GM12864 (cell line): ENCODE data around the gene CA10.

Source experiments
- DNase-seq: peaks from one replicate; pipeline ENCODE4 v3.0.0-alpha.2; 2011; ENCODE audit warnings: low read depth
- H3K4me3 ChIP-seq: 2 replicates; pipeline ENCODE4 v1.5.1; 2011; ENCODE audit warnings: mild to moderate bottlenecking, low read depth, low read length, control low read depth
- TF ChIP-seq, protein P1 (sequence below): IDR thresholded peaks from 2 replicates; pipeline ENCODE4 v1.5.1; 2011; ENCODE audit warnings: low read depth, mild to moderate bottlenecking, moderate library complexity, low read length, control low read depth, inconsistent platforms; ENCODE audit errors: missing control alignments

Gene CA10

GRCh38 chr17:51850201-51850600 lies 308.3 kb downstream of the CA10 start:
- TF ChIP-seq, protein P1, sequence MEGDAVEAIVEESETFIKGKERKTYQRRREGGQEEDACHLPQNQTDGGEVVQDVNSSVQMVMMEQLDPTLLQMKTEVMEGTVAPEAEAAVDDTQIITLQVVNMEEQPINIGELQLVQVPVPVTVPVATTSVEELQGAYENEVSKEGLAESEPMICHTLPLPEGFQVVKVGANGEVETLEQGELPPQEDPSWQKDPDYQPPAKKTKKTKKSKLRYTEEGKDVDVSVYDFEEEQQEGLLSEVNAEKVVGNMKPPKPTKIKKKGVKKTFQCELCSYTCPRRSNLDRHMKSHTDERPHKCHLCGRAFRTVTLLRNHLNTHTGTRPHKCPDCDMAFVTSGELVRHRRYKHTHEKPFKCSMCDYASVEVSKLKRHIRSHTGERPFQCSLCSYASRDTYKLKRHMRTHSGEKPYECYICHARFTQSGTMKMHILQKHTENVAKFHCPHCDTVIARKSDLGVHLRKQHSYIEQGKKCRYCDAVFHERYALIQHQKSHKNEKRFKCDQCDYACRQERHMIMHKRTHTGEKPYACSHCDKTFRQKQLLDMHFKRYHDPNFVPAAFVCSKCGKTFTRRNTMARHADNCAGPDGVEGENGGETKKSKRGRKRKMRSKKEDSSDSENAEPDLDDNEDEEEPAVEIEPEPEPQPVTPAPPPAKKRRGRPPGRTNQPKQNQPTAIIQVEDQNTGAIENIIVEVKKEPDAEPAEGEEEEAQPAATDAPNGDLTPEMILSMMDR = peak; percentile 14
- no peak for DNase-seq
- H3K4me3 ChIP-seq = no peak overlapping the region

- no peak for DNase-seq
- TF ChIP-seq, protein P1 = no peak
- no peak overlapping the region for H3K4me3 ChIP-seq
Measured at GRCh38 chr17:51848451-51848850, 310.1 kb downstream of the CA10 start.

DNA sequence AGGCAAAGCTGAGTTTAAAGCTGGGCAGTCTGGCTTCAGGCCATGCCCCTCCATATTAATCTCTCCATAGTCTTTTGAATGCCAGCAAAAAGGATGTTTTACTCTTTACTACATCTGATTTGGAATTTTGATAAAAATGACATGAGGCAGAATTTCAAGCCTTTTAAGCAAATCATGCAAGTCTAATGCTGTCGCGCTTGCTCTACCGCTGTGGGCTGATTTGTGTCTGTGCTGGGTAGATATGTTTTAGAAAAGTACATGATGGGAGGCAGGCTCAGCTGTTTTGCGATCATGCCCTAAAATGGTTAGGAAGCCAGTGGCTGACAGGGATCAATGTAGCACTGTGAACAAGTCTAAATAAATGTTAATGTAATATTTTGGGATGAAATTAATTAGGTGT lies 311.9 kb downstream of the CA10 start:
- TF ChIP-seq, protein P1 = no peak
- H3K4me3 ChIP-seq = no peak overlapping the region
- no peak for DNase-seq

- no peak for DNase-seq
- no peak overlapping the region for H3K4me3 ChIP-seq
- TF ChIP-seq, protein P1 = no peak
Measured at GRCh38 chr17:51845776-51846175, 312.7 kb downstream of the CA10 start.

- no peak for DNase-seq
- TF ChIP-seq, protein P1 = no peak
- no peak overlapping the region for H3K4me3 ChIP-seq
Measured at GRCh38 chr17:51842763-51843162, 315.8 kb downstream of the CA10 start.

DNA sequence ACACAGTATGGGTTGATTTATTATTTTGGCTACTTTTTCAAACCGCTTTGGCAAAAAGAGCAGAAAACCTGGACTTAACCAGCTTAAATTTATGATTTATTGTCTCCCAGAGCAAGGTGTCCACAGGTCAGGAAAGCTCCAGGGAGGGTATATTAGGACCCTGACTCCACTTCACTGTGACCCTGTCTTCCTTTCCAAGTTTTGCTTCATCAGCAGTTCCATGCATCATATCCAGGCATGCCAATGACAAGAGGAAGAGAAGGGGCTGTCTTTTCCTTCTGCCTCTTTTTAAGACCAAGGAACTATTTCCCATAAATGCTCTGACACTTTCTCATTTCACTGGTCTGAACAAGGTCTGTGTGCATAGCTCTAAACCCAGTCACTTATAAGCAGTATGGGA lies 316.8 kb downstream of the CA10 start:
- no peak overlapping the region for H3K4me3 ChIP-seq

DNA sequence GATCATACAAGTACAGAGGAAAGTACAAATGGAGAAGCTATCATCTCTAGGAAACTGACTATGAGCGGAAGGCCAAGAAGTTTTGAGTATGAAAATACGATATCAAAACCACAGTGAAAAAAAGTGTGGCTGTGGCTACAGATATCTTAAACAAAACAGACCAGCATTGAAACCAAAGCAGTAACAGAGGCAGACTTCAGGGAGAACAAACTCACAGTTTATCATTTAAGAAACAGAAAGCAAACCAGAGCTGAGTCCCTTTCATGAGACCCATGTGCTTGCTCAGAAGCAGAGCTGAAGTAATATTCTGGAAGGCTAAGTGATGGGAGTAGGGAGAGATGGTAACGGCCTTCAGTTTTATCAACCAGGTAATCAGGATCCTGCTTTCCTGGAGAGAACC lies 317.8 kb downstream of the CA10 start:
- TF ChIP-seq, protein P1 = no peak
- no peak overlapping the region for H3K4me3 ChIP-seq
- DNase-seq = no peak

More for the DNA sequence above, 316.8 kb downstream of the CA10 start:
- TF ChIP-seq, protein P1 = no peak
- no peak for DNase-seq
